Measurements from ENCODE around the gene AGAP1. TPM values are rescaled to one million over a fixed set of nuclear protein-coding genes. Genes with fewer than 3 reads are reported as not detected.

The AGAP1 gene
- total RNA-seq, 4 donors from 2014 or later, result 33.7 to 39.9 (median 35.6) TPM

- Histone ChIP-seq H3K27ac (peak overlapping the region in 1 of 4 donors; percentile 64), H3K9me3 (no peaks in the 10 kb centered on the region), H3K4me1 (peaks cover 0 to 45% (median 0%) of the 10 kb centered on the region in 4 donors), H3K4me3 (no peak overlapping the region), H3K27me3 (no peaks in the 10 kb centered on the region), H3K36me3 (peaks cover 0 to 37% (median 0%) of the 10 kb centered on the region in 3 donors)
- 37% methylated on average over 12 of the region's 12 CpGs for WGBS, 2 donors
- TF ChIP-seq EP300 (IDR thresholded peaks at IDR 0.05), result no peak
- peak; percentile 69 to 87 (median 80) for TF ChIP-seq CTCF (IDR thresholded peaks at IDR 0.05)
- no peak for TF ChIP-seq POLR2A (IDR thresholded peaks at IDR 0.05)
- peak; percentile 60 to 77 for DNase-seq (ENCODE audit: low spot score in 2 of 2)
These were observed 252.6 kb downstream of the AGAP1 start for GRCh38 chr2:235746257-235746934.

GRCh38 chr2:235747001-235747785, 253.3 kb downstream of the AGAP1 start:
- Histone ChIP-seq H3K4me3 (no peak overlapping the region), H3K4me1 (peaks cover 0 to 45% (median 0%) of the 10 kb centered on the region in 4 donors), H3K27me3 (no peaks in the 10 kb centered on the region), H3K9me3 (no peaks in the 10 kb centered on the region), H3K27ac (peak overlapping the region in 1 of 4 donors; percentile 64), H3K36me3 (peaks cover 0 to 40% (median 0%) of the 10 kb centered on the region in 3 donors)
- DNase-seq (ENCODE audit: low spot score in 2 of 2), result no peak
- TF ChIP-seq POLR2A (IDR thresholded peaks at IDR 0.05), result no peak
- TF ChIP-seq EP300 (IDR thresholded peaks at IDR 0.05), result no peak
- WGBS, 2 donors, result 81 to 84% methylated on average over 23 of the region's 23 CpGs

GRCh38 chr2:235747786-235748091, 253.9 kb downstream of the AGAP1 start:
- peak overlapping the region in 1 of 4 donors; percentile 64 for H3K27ac ChIP-seq
- peaks cover 0 to 45% (median 0%) of the 10 kb centered on the region in 4 donors for H3K4me1 ChIP-seq
- H3K4me3 ChIP-seq, result no peak overlapping the region
- 43 to 53% methylated on average over 6 of the region's 6 CpGs for WGBS, 2 donors
- no peaks in the 10 kb centered on the region for H3K9me3 ChIP-seq
- no peaks in the 10 kb centered on the region for H3K27me3 ChIP-seq
- peaks cover 0 to 41% (median 0%) of the 10 kb centered on the region in 3 donors for H3K36me3 ChIP-seq
- TF ChIP-seq EP300 (IDR thresholded peaks at IDR 0.05) (no peak), CTCF (IDR thresholded peaks at IDR 0.05) (no peak), POLR2A (IDR thresholded peaks at IDR 0.05) (no peak)
- DNase-seq (ENCODE audit: low spot score in 2 of 2), result no peak

- WGBS, 2 donors, result 54 to 59% methylated on average over 10 of the region's 10 CpGs
- Histone ChIP-seq H3K27ac (peak overlapping the region in 1 of 4 donors; percentile 58), H3K4me3 (no peak overlapping the region)
These were observed 255.4 kb downstream of the AGAP1 start for GRCh38 chr2:235749121-235749770.

More at GRCh38 chr2:235749121-235749770, 255.4 kb downstream of the AGAP1 start:
- Histone ChIP-seq H3K27me3 (no peaks in the 10 kb centered on the region), H3K4me1 (peaks cover 0 to 49% (median 0%) of the 10 kb centered on the region in 4 donors), H3K9me3 (no peaks in the 10 kb centered on the region), H3K36me3 (peaks cover 0 to 35% (median 0%) of the 10 kb centered on the region in 3 donors)
- no peak for DNase-seq (ENCODE audit: low spot score in 2 of 2)
- TF ChIP-seq EP300 (IDR thresholded peaks at IDR 0.05), result no peak
- TF ChIP-seq CTCF (IDR thresholded peaks at IDR 0.05), result no peak
- TF ChIP-seq POLR2A (IDR thresholded peaks at IDR 0.05), result no peak
